C1 segment of cervical spinal cord (tissue), 14 donors: Measurements from ENCODE around the gene RAD51B.
A peak's percentile ranks its signal among the peaks of the same experiment; 100 is the strongest.
"Not testable (repeated sequence)": the region's sequence is repeated elsewhere in the genome, so short reads cannot be mapped to it uniquely, and the experiment has no call there.

Source experiments
- DNase-seq, 14 donors: peaks; one replicate each; lab custom pipeline; 2025; lab: John Stamatoyannopoulos, UW

The RAD51B gene

GRCh38 chr14:67819563-67820421, at the start of gene RAD51B:
Gene RAD51B, plus strand, starts transcription at chr14:67819779.
- peak in 13 of 14 donors; percentile 5 to 75 (median 66) for DNase-seq

- no peak for DNase-seq
Measured at GRCh38 chr14:67773844-67774377, 45.7 kb upstream of the RAD51B start.

GRCh38 chr14:67776653-67777322, 42.8 kb upstream of the RAD51B start:
- no peak for DNase-seq

- no peak for DNase-seq
Measured at GRCh38 chr14:67778792-67779191, 40.8 kb upstream of the RAD51B start.

GRCh38 chr14:67782090-67782489, 37.5 kb upstream of the RAD51B start:
- no peak for DNase-seq

GRCh38 chr14:67784244-67784823, 35.2 kb upstream of the RAD51B start:
- no peak for DNase-seq

- no peak for DNase-seq
Measured at GRCh38 chr14:67785270-67786109, 34.1 kb upstream of the RAD51B start.

- DNase-seq, result no peak
Measured at GRCh38 chr14:67787673-67788072, 31.9 kb upstream of the RAD51B start.

- DNase-seq, result no peak
Measured at GRCh38 chr14:67798731-67799130, 20.8 kb upstream of the RAD51B start.

- no peak for DNase-seq
Measured at GRCh38 chr14:67800743-67801142, 18.8 kb upstream of the RAD51B start.

- no peak for DNase-seq
Measured at GRCh38 chr14:67806246-67806645, 13.3 kb upstream of the RAD51B start.

GRCh38 chr14:67814821-67815220, 4.8 kb upstream of the RAD51B start:
- DNase-seq, result no peak

- DNase-seq, result peak in 4 of 14 donors; percentile 4 to 33 (median 12)
Measured at GRCh38 chr14:67815573-67816225, 3.9 kb upstream of the RAD51B start.

GRCh38 chr14:67816326-67817002, 3.1 kb upstream of the RAD51B start, which contains the start of gene ZFYVE26:
Gene ZFYVE26, minus strand, starts transcription at chr14:67816590. Its CDS starts 627 bp downstream, at chr14:67815963.
- DNase-seq, result peak; percentile 52 to 98 (median 88)

GRCh38 chr14:67817750-67818438, 1.7 kb upstream of the RAD51B start:
- DNase-seq, result no peak

GRCh38 chr14:67818476-67818875, 1.1 kb upstream of the RAD51B start:
- not testable (repeated sequence) for DNase-seq

- DNase-seq, result no peak
Measured at GRCh38 chr14:67820428-67820971, 921 bp downstream of the RAD51B start.

GRCh38 chr14:67821121-67821520, 1.5 kb downstream of the RAD51B start:
- DNase-seq, result no peak

GRCh38 chr14:67831113-67831512, 11.5 kb downstream of the RAD51B start:
- no peak for DNase-seq
